ENCODE results near the gene ETF1. TPM values are rescaled to one million over a fixed set of nuclear protein-coding genes. Genes with fewer than 3 reads are reported as not detected.

The ETF1 gene
- total RNA-seq, 4 donors from 2014 or later, result 64.9 to 84.9 (median 80.4) TPM

DNA sequence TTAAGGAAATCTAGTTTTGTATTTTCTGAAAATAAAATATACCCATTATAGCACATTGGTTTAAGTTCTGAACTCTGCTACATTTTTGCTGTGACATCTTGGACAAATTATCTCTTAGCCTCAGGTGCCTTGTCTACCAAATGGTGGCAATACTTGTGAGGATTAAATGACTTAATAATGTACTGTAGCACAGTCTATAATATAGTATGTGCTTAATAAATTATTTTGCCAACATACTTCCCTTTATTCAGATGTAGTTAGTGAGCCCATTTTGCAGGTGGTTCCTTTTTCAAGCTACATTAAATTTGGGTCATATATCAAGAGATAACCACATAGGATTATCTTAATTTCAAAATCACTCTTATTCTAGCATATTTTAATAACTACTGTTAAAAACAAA lies 3.2 kb downstream of the ETF1 start:
- Histone ChIP-seq H3K4me3 (replicated peaks in 1 of 3) (no peak overlapping the region), H3K9me3 (no peaks in the 10 kb centered on the region), H3K4me1 (peaks cover 22 to 32% of the 10 kb centered on the region in 2 donors), H3K36me3 (no peaks in the 10 kb centered on the region), H3K27me3 (no peaks in the 10 kb centered on the region), H3K27ac (no peak overlapping the region)
- intact Hi-C loops (cut with DNase I), result no loop called here
- TF ChIP-seq CTCF (IDR thresholded peaks at IDR 0.05) (no peak), POLR2A (IDR thresholded peaks at IDR 0.05) (no peak)
- no peak for DNase-seq

- H3K4me1 ChIP-seq, result peaks cover 17 to 31% of the 10 kb centered on the region in 2 donors
- TF ChIP-seq POLR2A (IDR thresholded peaks at IDR 0.05), result no peak
- TF ChIP-seq CTCF (IDR thresholded peaks at IDR 0.05), result no peak
- 83 to 89% methylated on average over 2 of the region's 2 CpGs for WGBS, 2 donors
- no peak overlapping the region for H3K27ac ChIP-seq
- no peaks in the 10 kb centered on the region for H3K36me3 ChIP-seq
- H3K9me3 ChIP-seq, result no peaks in the 10 kb centered on the region
- intact Hi-C loops (cut with DNase I), result no loop called here
- no peaks in the 10 kb centered on the region for H3K27me3 ChIP-seq
- no peak overlapping the region for H3K4me3 ChIP-seq (replicated peaks in 1 of 3)
- DNase-seq, result no peak
These were observed 4.0 kb downstream of the ETF1 start for GRCh38 chr5:138538943-138539627.

GRCh38 chr5:138536665-138537315 lies 6.2 kb downstream of the ETF1 start:
- Histone ChIP-seq H3K9me3 (no peaks in the 10 kb centered on the region), H3K27me3 (no peaks in the 10 kb centered on the region), H3K36me3 (no peaks in the 10 kb centered on the region), H3K4me3 (replicated peaks in 1 of 3) (no peak overlapping the region), H3K27ac (no peak overlapping the region), H3K4me1 (peaks cover 15 to 30% of the 10 kb centered on the region in 2 donors)
- no peak for DNase-seq
- TF ChIP-seq POLR2A (IDR thresholded peaks at IDR 0.05) (no peak), CTCF (IDR thresholded peaks at IDR 0.05) (peak in 1 of 6 experiments; percentile 24)
- intact Hi-C loops (cut with DNase I), result no loop called here
- 77 to 81% methylated on average over 4 of the region's 4 CpGs for WGBS, 2 donors

DNA sequence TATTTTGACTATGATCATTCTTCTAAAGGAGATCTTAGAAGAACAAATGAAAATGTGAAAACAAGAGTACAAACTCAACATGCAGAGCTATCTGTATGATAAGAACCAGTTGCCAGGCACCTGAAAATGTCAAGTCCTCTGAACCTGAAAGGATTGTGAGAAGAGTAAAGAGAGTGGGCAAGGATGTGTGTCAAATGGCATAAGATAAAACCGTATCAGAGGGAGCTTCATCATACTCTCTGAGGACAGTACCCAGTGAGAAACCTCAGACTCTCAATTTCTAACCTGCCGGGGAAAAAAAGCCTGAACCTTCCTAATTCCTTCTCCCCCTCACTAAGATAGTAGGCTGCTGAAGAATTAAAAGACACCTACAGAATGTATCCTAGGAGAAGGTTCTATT lies 6.8 kb downstream of the ETF1 start:
- DNase-seq, result no peak
- Histone ChIP-seq H3K27ac (no peak overlapping the region), H3K4me1 (peaks cover 9 to 25% of the 10 kb centered on the region in 2 donors), H3K9me3 (no peaks in the 10 kb centered on the region), H3K4me3 (replicated peaks in 1 of 3) (no peak overlapping the region), H3K36me3 (no peaks in the 10 kb centered on the region), H3K27me3 (no peaks in the 10 kb centered on the region)
- WGBS, 2 donors, result 61 to 65% methylated on average over 2 of the region's 2 CpGs
- intact Hi-C loops (cut with DNase I), result no loop called here
- TF ChIP-seq POLR2A (IDR thresholded peaks at IDR 0.05) (no peak), CTCF (IDR thresholded peaks at IDR 0.05) (no peak)
